Mesenchymal stem cell (in vitro differentiated cells and primary cell): ENCODE results near the gene HIPK2.
A peak's percentile ranks its signal among the peaks of the same experiment; 100 is the strongest.

Experiments
- DNase-seq: peaks from one replicate; pipeline ENCODE4 v3.0.0-alpha.2; 2013
- H2AFZ ChIP-seq: one replicate; pipeline ENCODE4 v1.6.1; 2013; ENCODE audit warnings: low read depth, mild to moderate bottlenecking, control low read depth, inconsistent platforms, low read length, moderate library complexity
- H2AK5ac ChIP-seq: 2 replicates; pipeline ENCODE4 v1.6.1; 2013; ENCODE audit warnings: low read length, moderate library complexity, mild to moderate bottlenecking, inconsistent platforms; ENCODE audit not compliant: severe bottlenecking
- H2BK120ac ChIP-seq: one replicate; pipeline ENCODE4 v1.6.1; 2013; ENCODE audit warnings: low read depth, mild to moderate bottlenecking, inconsistent platforms, low read length, moderate library complexity
- H2BK12ac ChIP-seq, 2 experiments: one replicate each; pipeline ENCODE4 v1.6.1; 2013; ENCODE audit warnings: inconsistent platforms in 2 of 2, low read length in 2 of 2, mild to moderate bottlenecking in 2 of 2, moderate library complexity in 2 of 2, control low read depth in 1 of 2
- H2BK15ac ChIP-seq: one replicate; pipeline ENCODE4 v1.6.1; 2013; ENCODE audit warnings: mild to moderate bottlenecking, low read depth, inconsistent platforms; ENCODE audit not compliant: poor library complexity, severe bottlenecking
- H2BK5ac ChIP-seq: 2 replicates; pipeline ENCODE4 v1.6.1; 2013; ENCODE audit warnings: low read depth, mild to moderate bottlenecking, low read length, control low read depth, inconsistent platforms; ENCODE audit not compliant: poor library complexity, severe bottlenecking
- H3K14ac ChIP-seq, 2 experiments: one replicate each; pipeline ENCODE4 v1.6.1; 2013; ENCODE audit warnings: inconsistent platforms in 2 of 2, low read length in 2 of 2, control low read depth in 1 of 2, mild to moderate bottlenecking in 1 of 2, moderate library complexity in 1 of 2
- H3K18ac ChIP-seq, 2 experiments: one replicate each; pipeline ENCODE4 v1.6.1; 2013; ENCODE audit warnings: inconsistent platforms in 2 of 2, low read length in 2 of 2, control low read depth in 1 of 2, low read depth in 1 of 2, mild to moderate bottlenecking in 1 of 2
- H3K23ac ChIP-seq, 2 experiments: one replicate each; pipeline ENCODE4 v1.6.1; 2013; ENCODE audit warnings: inconsistent platforms in 2 of 2, low read length in 2 of 2, mild to moderate bottlenecking in 2 of 2, moderate library complexity in 2 of 2, control low read depth in 1 of 2
- H3K27ac ChIP-seq: 2 replicates; pipeline ENCODE4 v1.5.1; 2013; ENCODE audit warnings: mild to moderate bottlenecking, moderate library complexity, low read length, control low read depth, inconsistent platforms; ENCODE audit not compliant: poor library complexity, severe bottlenecking
- H3K27me3 ChIP-seq, 2 experiments: 2 replicates each; pipeline versions ENCODE4 v1.6.1 to v1.7.0; 2013; ENCODE audit warnings: low read length in 2 of 2, mild to moderate bottlenecking in 2 of 2, moderate library complexity in 2 of 2, control low read depth in 1 of 2, inconsistent platforms in 1 of 2; ENCODE audit not compliant: control insufficient read depth in 1 of 2, insufficient read depth in 1 of 2
- H3K36me3 ChIP-seq, 2 experiments: 2 replicates each; pipeline versions ENCODE4 v1.6.1 to v1.7.0; 2013; ENCODE audit warnings: low read length in 2 of 2, control low read depth in 1 of 2, inconsistent platforms in 1 of 2, low read depth in 1 of 2, mild to moderate bottlenecking in 1 of 2; ENCODE audit not compliant: insufficient read depth in 2 of 2, control insufficient read depth in 1 of 2
- H3K4ac ChIP-seq, 2 experiments: one replicate each; pipeline ENCODE4 v1.6.1; 2013; ENCODE audit warnings: inconsistent platforms in 2 of 2, low read length in 2 of 2, mild to moderate bottlenecking in 2 of 2, moderate library complexity in 2 of 2, control low read depth in 1 of 2, low read depth in 1 of 2
- H3K4me1 ChIP-seq: 2 replicates; pipeline ENCODE4 v1.6.1; 2013; ENCODE audit warnings: low read depth, low read length, control low read depth; ENCODE audit not compliant: control insufficient read depth, insufficient read depth
- H3K4me2 ChIP-seq: 2 replicates; pipeline ENCODE4 v1.6.1; 2013; ENCODE audit warnings: low read length, mild to moderate bottlenecking, inconsistent platforms; ENCODE audit not compliant: poor library complexity, severe bottlenecking
- H3K4me3 ChIP-seq, 2 experiments: 2 replicates each; pipeline versions ENCODE4 v1.5.1 to v1.7.0; 2013; ENCODE audit warnings: low read length in 2 of 2, mild to moderate bottlenecking in 2 of 2, control low read depth in 1 of 2, low read depth in 1 of 2; ENCODE audit not compliant: insufficient read depth in 1 of 2
- H3K79me1 ChIP-seq: replicated peaks from 2 replicates; pipeline ENCODE4 v1.6.1; 2013; ENCODE audit warnings: mild to moderate bottlenecking, control low read depth, low read length, inconsistent platforms; ENCODE audit not compliant: poor library complexity, severe bottlenecking
- H3K9ac ChIP-seq: 2 replicates; pipeline ENCODE4 v1.7.0; 2013; ENCODE audit warnings: mild to moderate bottlenecking, low read length, moderate library complexity
- H3K9me3 ChIP-seq: 2 replicates; pipeline ENCODE4 v1.7.0; 2013; ENCODE audit warnings: mild to moderate bottlenecking, low read length; ENCODE audit not compliant: control insufficient read depth
- H4K8ac ChIP-seq: one replicate; pipeline ENCODE4 v1.6.1; 2013; ENCODE audit warnings: inconsistent platforms, mild to moderate bottlenecking, low read length, moderate library complexity
- H4K91ac ChIP-seq: one replicate; pipeline ENCODE4 v1.6.1; 2013; ENCODE audit warnings: mild to moderate bottlenecking, low read length, inconsistent platforms
- whole genome bisulfite sequencing: methylation state at CpG from one replicate; pipeline ENCODE4 v1.1.7; 2013; ENCODE audit warnings: mixed read lengths; 5-methylcytosine and 5-hydroxymethylcytosine counted together

Gene HIPK2

DNA sequence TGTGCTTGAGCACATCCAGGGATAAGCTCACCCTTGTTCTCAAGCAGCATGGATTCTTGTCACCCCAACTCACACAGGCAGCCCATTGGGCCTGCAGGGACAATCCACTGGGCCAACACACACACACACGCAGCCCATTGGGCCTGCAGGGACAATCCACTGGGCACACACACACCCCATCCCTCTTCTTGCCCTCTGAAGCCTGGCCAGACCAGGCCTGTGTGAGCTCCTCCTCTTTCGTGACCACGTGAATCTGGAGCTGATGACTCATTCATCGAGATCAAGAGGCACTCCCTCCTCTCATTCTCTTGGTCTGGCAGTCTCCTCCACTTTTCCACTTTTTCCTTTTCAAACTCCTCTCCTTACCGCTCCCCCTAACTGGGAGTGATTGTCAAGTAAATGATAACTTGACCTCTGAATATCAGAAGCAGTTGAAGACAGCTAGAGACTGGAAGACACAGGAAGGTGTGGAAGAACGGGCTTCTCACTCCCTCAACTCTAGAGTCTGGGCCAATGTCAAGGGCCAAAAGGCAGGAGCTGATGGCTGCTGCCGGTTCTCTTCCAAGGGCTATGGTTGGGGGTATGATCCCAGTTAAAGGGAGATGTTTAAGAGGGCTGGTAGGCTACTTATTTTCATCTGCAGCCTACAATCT is 89.7 kb downstream of the HIPK2 start:
- peaks cover 11% of the 10 kb centered on the region for H3K4me1 ChIP-seq
- peak overlapping the region; percentile 13 to 73 for H3K18ac ChIP-seq
- peaks cover 32% of the 10 kb centered on the region for H3K79me1 ChIP-seq
- no peak overlapping the region for H2AFZ ChIP-seq
- H3K36me3 ChIP-seq, result peaks cover 12 to 28% of the 10 kb centered on the region in 2 experiments
- peak overlapping the region; percentile 87 for H4K91ac ChIP-seq
- no peak overlapping the region for H2BK15ac ChIP-seq
- DNase-seq, result peak; percentile 70
- no peak overlapping the region for H2BK5ac ChIP-seq
- H3K4ac ChIP-seq, result no peak overlapping the region
- H3K9ac ChIP-seq, result no peak overlapping the region
- WGBS, result 49% methylated on average over 5 of the region's 7 CpGs
- H3K27ac ChIP-seq, result no peak overlapping the region
- peak overlapping the region; percentile 88 for H4K8ac ChIP-seq
- H3K27me3 ChIP-seq, result no peaks in the 10 kb centered on the region
- no peak overlapping the region for H2AK5ac ChIP-seq
- H3K9me3 ChIP-seq, result peaks cover 10% of the 10 kb centered on the region
- H2BK120ac ChIP-seq, result peak overlapping the region; percentile 58
- H2BK12ac ChIP-seq, result peak overlapping the region; percentile 9 to 11
- H3K4me3 ChIP-seq, result no peak overlapping the region
- no peak overlapping the region for H3K14ac ChIP-seq
- H3K4me2 ChIP-seq, result no peak overlapping the region
- H3K23ac ChIP-seq, result no peak overlapping the region

DNA sequence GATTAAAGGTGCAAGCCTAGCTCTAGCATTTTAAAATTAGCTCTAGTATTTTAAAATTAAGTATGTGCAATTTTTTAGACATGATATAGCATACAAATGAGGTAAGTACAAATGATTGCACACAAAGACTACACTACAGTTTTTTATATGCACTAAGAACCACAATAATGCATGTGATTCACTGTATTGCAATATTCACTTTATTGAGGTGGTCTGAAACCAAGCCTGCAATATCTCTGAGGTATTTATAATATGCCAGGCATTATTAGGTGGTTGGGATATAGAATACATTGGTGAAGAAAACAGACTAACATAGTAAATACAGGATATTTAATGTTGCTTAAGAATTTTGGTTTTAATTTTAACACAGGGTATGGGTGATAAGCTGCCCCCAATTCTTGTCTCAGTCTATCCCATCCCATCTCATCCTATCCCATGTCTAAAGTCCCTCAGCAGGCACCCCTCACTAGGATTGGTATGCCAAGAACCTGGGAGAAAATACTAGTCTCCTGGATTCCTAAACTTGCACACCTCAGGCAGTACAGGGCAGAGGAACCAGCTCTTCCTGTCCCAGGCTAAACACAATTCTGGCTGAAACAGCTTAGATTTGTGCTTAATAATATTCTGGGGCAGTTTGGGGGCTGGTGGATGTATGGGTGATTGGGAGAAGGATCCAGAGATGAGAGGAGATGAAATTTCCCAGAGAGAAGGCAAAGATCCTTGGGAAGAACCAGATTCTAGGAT is 90.4 kb downstream of the HIPK2 start:
- peaks cover 10% of the 10 kb centered on the region for H3K9me3 ChIP-seq
- no peaks in the 10 kb centered on the region for H3K27me3 ChIP-seq
- H2BK120ac ChIP-seq, result no peak overlapping the region
- H3K4me2 ChIP-seq, result no peak overlapping the region
- peak overlapping the region; percentile 88 for H4K8ac ChIP-seq
- H3K4me3 ChIP-seq, result no peak overlapping the region
- H2AFZ ChIP-seq, result no peak overlapping the region
- H3K14ac ChIP-seq, result no peak overlapping the region
- H3K4me1 ChIP-seq, result peaks cover 16% of the 10 kb centered on the region
- peak overlapping the region in 1 of 2 experiments; percentile 9 for H2BK12ac ChIP-seq
- peaks cover 28% of the 10 kb centered on the region for H3K79me1 ChIP-seq
- H4K91ac ChIP-seq, result no peak overlapping the region
- no peak for DNase-seq
- no peak overlapping the region for H3K4ac ChIP-seq
- H2BK15ac ChIP-seq, result no peak overlapping the region
- no peak overlapping the region for H2AK5ac ChIP-seq
- H3K23ac ChIP-seq, result no peak overlapping the region
- peak overlapping the region; percentile 13 to 73 for H3K18ac ChIP-seq
- H3K36me3 ChIP-seq, result peaks cover 12 to 28% of the 10 kb centered on the region in 2 experiments
- no peak overlapping the region for H3K27ac ChIP-seq
- no peak overlapping the region for H2BK5ac ChIP-seq
- H3K9ac ChIP-seq, result no peak overlapping the region

DNA sequence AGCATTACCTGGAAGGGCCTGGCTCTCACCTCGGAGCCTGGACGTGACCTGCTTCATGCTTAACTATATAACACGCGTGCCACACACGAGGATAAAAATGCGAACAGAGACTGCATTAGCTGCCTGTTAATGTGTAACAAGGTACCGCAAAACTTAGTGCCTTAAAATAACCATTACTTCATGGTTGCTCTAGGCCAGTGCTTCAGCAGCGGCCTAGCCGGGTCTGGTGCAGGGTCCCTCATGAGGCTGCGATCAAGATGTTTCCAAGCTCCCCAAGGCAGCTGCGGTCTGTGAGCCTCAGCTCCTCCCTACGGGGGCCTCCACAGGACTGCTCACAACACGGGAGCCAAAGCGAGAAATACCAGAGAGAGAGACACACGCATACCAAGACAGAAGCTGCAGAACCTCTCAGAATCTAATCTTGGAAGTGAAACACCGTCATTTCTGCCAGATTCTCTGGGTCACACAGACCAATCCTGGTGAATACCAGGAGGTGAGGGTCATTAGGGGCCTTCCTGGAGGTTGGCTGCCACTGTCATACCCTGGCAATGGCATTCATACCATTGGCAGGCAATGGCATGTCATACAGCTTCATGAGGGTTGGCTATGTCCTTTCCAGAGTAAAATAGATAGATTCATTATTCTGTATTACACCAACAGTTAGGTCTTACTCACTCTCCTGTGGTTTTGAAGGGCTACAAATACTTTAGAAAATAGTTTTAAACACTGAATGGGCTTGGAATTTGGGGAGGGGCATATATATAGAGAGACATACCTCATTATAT is 94.5 kb downstream of the HIPK2 start:
- no peak overlapping the region for H3K4me3 ChIP-seq
- peak overlapping the region in 1 of 2 experiments; percentile 73 for H3K14ac ChIP-seq
- H3K27me3 ChIP-seq, result no peaks in the 10 kb centered on the region
- H2AFZ ChIP-seq, result no peak overlapping the region
- H2BK5ac ChIP-seq, result peak overlapping the region; percentile 90
- peak overlapping the region; percentile 23 for H3K4me2 ChIP-seq
- WGBS, result 83% methylated on average over 16 of the region's 16 CpGs
- H3K4ac ChIP-seq, result peak overlapping the region; percentile 92 to 96
- H4K8ac ChIP-seq, result peak overlapping the region; percentile 83
- H2BK15ac ChIP-seq, result peak overlapping the region; percentile 65
- H3K79me1 ChIP-seq, result peaks cover 13% of the 10 kb centered on the region
- peak overlapping the region; percentile 96 for H4K91ac ChIP-seq
- H3K23ac ChIP-seq, result peak overlapping the region in 1 of 2 experiments; percentile 57
- H3K18ac ChIP-seq, result peak overlapping the region; percentile 88 to 99
- peak overlapping the region; percentile 90 for H2BK120ac ChIP-seq
- peak overlapping the region; percentile 98 for H3K27ac ChIP-seq
- H3K4me1 ChIP-seq, result peaks cover 34% of the 10 kb centered on the region
- DNase-seq, result peak; percentile 78
- H3K9ac ChIP-seq, result peak overlapping the region; percentile 42
- peaks cover 7 to 12% of the 10 kb centered on the region in 2 experiments for H3K36me3 ChIP-seq
- peaks cover 10% of the 10 kb centered on the region for H3K9me3 ChIP-seq
- peak overlapping the region; percentile 85 to 86 for H2BK12ac ChIP-seq
- peak overlapping the region; percentile 76 for H2AK5ac ChIP-seq
